NCI-H82 treated with DMSO at 0.1 percent for 48 hours (cell line): ENCODE results near the gene LRG1.

Experiments
- DNase-seq: peaks from one replicate; lab custom pipeline; 2025; ENCODE audit not compliant: unreplicated experiment; lab: John Stamatoyannopoulos, UW

LRG1 gene

DNA sequence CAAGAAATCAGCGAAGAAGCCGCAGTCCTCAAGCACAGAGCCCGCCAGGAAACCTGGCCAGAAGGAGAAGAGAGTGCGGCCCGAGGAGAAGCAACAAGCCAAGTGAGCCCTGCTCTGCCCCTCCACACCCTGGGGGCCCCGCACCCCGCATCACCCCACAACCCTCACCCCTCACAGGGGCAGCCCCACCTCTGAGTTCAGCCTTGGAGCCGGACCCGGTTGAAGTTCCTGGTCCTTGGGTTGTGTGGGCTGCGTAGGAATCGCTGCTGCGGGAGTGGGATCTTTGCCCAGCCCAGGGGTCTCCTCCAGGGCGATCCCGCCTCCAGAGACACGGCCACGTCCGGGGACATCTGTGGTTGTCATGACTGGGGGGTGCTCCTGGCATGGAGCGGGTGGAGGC is 43.5 kb downstream of the LRG1 start:
- DNase-seq = no peak

DNA sequence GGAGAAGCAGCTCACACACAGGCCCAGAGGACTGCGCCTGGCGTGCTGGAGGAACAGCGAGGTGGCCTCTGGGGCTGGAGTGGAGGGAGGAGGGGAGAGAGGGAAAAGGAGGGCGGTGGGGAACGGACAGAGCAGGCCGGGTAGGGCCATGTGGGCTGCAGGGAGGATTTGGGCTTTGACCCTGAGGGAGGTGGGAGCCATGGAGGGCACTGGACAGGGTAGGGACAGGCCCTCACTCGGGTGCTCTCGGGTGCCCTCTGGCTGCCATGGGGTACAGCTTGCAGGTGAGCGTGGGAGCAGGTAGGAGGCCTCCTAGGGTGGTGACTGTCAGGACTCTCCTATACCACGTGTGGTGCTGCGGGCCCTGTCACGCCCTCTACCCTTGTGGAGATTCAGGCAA is 44.4 kb downstream of the LRG1 start:
- DNase-seq = no peak

DNA sequence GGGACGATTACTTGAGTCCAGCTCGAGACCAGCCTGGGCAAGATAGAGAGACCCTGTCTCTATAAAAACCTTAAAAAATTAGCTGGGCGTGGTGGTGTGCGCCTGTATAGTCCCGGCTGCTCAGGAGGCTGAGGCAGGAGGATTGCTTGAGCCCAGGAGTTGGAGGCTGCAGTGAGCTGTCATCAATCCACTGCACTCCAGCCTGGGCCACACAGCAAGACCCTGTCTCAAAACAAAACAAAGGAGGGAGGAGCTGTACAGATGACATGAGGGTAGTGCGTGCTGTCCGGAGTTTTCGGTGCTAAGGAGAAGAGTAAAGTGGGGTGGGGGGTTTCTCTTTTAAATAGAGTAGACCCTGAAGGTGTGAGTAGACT is 45.2 kb downstream of the LRG1 start:
- DNase-seq = no peak

DNA sequence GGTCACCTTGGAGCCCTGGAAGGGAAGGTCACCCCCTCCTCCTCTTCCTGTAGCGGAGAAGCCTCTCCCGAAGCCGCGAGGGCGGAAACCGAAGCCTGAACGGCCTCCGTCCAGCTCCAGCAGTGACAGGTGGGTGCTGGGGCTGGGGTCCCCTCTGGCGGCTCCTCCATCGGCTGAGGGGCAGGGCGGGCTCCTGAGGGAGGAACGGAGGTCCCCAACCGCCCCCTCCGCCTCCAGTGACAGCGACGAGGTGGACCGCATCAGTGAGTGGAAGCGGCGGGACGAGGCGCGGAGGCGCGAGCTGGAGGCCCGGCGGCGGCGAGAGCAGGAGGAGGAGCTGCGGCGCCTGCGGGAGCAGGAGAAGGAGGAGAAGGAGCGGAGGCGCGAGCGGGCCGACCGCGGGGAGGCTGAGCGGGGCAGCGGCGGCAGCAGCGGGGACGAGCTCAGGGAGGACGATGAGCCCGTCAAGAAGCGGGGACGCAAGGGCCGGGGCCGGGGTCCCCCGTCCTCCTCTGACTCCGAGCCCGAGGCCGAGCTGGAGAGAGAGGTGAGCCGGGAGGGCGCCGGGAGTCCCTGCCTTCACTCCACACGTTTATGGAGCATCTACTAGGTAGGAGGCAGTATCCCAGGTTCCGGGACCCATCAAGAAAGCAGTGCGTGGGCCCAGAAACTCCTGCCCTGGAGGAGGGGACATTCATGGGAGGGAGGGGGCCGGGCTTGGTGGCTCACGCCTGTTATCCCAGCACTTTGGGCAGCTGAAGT is 45.7 kb downstream of the LRG1 start:
- DNase-seq = no peak

DNA sequence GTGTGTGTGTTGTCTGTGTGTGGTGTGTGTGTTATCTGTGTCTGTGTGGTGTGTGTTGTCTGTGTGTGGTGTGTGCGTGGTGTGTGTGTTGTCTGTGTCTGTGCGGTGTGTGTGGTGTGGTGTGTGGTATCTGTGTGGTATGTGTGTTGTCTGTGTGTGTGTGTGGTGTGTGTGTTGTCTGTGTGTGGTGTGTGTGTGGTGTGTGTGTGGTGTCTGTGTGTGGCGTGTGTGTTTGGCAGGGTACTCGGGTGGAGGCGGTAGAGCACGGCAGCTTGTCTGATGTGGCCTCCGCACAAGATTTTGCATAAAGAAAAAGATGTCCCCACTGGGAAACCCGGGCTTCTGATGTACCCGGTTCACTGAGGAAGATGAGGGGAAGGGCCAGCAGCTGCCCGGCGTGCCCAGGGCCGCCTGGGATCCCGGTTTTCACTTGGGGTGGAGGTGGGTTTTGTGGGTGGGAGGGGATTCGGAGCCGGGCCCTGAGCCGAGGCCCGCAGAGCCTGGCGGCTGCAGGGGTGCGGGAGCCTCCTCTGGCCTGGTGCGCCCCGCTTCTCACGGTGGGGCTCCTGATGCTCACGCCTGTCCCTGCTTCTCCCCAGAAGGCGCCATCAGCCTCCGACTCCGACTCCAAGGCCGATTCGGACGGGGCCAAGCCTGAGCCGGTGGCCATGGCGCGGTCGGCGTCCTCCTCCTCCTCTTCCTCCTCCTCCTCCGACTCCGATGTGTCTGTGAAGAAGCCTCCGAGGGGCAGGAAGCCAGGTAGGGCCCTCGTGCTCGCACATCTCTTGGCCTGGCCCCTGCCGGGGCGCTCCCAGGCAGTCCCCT is 46.5 kb downstream of the LRG1 start:
- DNase-seq = no peak

DNA sequence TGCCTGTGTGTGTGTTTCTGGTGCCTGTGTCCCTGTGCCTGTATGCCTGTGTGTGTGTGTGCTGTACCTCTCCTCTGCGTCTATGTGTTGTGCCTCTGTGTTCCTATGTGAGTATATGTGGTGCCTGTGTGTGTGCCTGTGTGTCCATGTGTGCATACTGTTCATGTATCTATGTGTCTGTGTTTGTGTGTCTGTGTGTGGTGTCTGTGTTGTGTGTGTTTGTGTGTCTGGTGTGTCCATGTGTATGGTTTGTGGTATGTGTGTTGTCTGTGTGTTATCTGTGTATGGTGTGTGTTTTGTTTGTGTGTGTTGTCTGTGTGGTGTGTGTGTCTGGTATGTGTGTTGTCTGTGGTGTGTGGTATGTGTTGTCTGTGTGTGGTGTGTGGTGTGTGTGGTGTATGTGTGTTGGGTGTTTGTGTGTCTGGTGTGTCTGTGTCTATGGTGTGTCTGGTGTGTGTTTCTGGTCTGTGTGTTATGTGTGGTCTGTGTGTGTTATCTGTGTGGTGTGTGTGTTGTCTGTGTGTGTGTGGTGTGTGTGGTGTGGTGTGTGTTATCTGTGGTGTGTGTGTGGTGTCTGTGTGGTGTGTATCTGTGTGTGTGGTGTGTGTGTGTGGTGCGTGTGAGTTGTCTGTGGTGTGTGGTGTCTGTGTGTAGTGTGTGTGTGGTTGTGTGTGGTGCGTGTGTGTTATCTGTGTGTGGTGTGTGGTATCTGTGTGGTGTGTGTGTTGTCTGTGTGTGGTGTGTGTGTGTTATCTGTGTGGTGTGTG is 47.3 kb downstream of the LRG1 start:
- DNase-seq = no peak

DNA sequence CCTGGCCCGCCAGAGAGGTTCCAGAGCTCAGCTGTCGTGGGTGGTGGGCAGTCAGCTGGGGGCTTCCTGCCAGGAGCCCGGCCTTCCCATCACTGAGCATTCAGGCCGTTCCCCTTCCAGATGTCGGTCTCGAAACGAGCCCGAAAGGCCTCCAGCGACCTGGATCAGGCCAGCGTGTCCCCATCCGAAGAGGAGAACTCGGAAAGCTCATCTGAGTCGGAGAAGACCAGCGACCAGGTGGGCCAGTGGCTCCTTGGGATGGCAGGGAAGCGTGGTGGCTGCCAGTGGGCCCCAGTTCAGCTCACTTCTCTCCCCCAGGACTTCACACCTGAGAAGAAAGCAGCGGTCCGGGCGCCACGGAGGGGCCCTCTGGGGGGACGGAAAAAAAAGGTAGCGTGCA is 48.4 kb downstream of the LRG1 start:
- DNase-seq = no peak

DNA sequence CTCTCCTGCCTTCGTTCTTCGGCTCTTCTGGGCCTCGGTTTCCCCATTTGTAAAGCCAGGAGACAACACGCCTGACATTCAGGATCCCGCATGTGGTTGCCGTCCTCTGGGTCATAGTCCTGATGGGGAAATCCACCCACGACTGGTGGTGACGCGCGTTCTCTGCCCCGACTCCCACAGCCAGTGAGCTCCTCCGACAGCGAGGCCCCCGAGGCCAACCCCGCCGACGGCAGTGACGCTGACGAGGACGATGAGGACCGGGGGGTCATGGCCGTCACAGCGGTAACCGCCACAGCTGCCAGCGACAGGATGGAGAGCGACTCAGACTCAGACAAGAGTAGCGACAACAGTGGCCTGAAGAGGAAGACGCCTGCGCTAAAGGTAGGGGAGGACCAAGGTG is 51.3 kb downstream of the LRG1 start:
- DNase-seq = no peak

DNA sequence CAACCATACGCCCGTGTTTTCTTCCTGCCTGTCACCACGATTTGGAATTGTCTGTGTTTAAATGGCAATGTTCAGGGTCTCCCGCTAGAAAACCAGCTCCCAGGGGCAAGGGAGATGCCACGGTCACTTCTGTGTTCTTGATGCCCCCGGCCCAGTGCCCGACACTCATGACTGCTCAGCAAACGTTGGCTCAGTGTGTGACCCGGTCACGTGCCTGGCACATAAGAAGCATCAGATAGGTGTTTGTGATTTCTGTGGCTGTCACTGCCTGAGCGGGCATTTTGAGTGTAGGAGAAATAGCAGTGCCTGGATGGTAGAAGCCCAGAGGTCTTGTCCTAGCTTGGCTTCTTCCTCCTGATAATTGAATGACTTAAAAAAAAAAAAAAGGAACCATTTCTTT is 52.3 kb downstream of the LRG1 start:
- no peak for DNase-seq
